NOMO-1 treated with dmso at 0.1 percent for 144 hours (cell line): Measurements from ENCODE around the gene OR14I1.
"Not testable (repeated sequence)": the region's sequence is repeated elsewhere in the genome, so short reads cannot be mapped to it uniquely, and the experiment has no call there.

Experiments used
- DNase-seq: peaks from one replicate; lab custom pipeline; 2025; ENCODE audit not compliant: unreplicated experiment; lab: John Stamatoyannopoulos, UW

The OR14I1 gene

DNA sequence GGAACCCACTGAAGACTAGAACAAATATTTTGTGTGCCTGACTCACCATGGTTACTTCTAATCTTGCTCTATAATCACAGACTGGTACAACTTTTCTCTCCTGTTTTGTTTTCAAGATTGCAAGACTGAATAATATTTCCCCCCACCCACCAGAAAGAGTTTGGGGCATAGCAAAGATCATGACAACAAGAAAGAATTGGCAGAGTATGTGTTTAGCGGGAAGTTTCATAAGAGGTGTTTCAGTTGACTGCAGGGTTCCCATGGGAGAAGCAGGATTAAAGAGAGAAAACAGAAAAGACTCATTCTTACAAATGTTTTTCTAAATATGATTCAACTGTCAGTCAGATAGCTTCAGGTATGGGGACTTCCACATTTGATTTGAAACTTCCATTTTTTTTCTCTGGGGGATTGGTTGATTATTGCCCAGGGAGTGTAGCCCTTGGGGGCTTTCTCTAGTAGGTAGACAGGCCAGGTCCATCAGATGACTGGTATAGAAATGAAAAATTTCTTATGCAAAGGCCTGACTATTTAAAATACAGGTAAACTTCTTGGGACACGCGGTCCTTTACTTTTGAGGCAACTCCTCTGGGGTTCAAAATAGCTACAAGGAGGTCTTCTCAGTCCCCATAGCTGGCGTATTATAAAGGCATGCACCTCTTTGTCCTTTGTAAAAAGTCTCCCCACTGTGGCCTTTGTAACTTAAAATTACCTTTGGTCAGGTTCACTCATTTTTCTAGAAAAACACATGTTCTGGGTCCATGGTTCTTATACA, 13.9 kb downstream of the OR14I1 start:
- DNase-seq, result no peak

DNA sequence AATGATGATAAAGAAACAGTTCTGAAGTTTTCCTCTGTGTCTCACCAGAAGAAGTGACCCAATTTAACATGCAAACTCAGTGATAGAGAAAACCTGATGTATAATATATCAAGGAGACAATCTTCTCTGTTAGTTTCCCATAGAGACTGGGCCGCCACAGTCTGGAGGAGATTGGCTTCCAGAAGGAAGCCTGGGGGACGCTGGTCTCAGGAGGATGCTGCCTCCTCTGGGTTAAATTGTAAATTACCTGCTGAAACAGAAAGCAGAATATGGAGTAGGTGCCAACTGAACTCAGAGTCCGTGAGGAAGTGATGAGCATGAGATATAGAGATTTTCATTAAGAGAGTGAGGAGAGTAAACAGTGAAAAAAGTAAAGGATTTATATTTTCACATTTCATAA, 15.8 kb downstream of the OR14I1 start:
- no peak for DNase-seq

DNA sequence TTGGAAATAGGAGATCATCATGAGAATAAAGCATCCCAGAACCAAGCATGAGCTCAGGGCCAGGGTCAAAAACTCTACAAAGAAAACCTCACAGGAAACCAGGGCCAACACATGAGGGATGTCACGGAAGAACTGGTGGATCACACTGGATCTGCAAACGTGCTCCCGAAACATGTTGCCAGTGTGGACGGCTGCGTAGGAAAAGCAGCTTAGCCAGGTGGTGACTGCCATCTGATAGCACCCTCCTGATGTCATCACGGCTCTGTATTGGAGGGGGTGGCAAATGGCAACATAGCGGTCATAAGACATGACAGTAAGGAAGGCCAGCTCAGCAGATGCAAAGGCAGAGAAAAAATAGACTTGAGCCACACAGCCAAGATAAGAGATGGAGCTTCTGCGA, 20.9 kb downstream of the OR14I1 start:
- no peak for DNase-seq

DNA sequence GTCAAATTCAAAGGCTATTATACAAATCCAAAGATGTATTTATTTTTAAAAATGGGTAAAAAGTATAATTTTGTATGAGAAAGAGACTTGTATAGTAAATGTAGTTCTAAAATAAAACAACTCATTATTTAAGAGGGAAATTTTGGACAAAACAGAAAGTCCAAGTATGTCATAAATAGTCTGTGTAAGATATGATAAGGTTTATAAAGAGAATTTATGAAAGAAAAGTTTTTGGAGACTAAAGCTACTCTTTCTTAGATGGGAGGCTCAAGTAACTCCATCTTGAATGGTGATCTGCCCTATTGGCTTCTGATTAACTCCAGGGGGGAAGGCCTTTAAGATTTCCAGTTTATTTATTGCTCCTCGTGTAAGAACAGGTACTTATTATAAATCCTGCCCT, 32.6 kb downstream of the OR14I1 start:
- DNase-seq, result no peak

DNA sequence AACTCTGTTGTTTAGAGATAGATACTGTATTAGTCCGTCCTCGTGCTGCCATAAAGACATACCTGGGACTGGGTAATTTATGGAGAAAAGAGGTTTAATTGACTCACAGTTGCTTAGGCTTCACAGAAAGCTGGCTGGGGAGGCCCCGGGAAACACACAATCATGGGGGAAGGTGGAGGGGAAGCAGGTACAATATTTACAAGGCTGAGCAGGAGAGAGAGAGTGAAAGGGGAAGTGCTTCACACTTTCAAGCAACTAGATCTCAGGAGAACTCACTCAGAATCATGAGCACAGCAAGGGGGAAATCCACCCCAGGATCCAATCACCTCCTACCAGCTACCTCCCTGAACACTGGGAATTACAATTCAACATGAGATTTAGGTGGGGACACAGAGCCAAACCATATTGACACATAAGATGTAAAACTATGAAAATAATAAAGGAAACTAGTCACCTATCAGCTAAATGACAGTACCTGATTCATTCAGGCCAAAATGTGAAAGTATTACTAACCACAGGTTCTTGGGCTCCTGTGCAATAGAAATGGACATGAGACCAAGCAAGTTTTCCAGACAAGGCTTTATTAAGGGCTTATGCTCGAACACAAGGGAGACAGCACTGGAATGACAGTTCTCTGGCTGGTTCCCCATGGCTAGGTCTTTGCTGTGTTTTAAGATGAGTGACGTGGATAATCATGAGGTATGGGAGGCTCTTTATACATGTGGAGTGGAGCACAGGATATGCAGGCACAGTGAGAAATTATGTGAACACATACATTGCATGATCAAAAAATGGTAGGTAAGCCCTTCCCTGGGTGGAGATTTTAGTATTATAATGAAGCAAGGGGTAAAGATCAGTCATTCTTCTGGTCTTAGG, 38.9 kb downstream of the OR14I1 start:
- not testable (repeated sequence) for DNase-seq

DNA sequence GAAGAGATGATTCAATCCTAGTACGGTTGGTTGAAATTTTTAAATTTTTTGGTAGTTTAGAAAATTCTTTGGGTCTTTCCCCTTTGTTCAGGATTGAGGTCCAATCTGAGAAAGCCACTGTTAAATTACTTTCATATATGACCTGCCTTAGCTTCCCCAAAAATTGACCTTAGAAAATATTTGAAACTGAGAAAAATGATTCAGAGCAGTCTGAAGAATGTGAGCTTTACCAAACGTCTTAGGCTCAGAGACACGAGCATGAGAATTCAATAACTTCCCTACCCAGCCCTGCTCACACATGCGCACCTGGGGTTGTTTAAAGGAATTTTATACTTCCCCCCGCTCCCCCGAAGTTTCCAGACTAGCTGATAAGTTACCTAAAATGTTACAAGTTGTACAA, 45.8 kb downstream of the OR14I1 start:
- not testable (repeated sequence) for DNase-seq

DNA sequence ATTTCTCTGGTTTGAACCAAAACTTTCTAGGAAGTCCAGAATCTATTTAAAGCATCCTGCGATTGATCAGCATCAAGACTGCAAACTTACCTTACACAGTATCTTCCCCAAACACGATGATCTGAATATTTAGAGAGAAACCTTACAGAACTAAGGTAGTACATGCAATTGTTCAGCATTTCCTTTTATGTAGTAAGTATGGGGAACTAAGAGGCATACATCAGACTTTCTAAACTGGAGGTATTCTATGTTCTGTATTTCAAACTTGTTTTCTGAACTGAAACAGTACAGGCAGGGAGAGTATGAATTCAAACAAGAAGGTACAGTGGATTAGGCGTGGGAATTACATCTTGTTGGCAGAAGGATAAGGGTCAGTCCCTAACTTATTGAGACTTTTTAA, 47.2 kb downstream of the OR14I1 start, which contains the start of gene OR2T27:
TSS of gene OR2T27 (minus strand) at position 175 of the 400 bp plus-strand sequence. CDS start 4,644 bp downstream, outside the sequence.
- not testable (repeated sequence) for DNase-seq
